ENCODE measurements around the gene NAV1. TPM values are rescaled to one million over a fixed set of nuclear protein-coding genes. Genes with fewer than 3 reads are reported as not detected.

Gene NAV1
- total RNA-seq, 1 donor from 2014 or later: 34.1 TPM

GRCh38 chr1:201502511-201502857 lies 36.4 kb upstream of the NAV1 start:
- ATAC-seq: no peak
- Histone ChIP-seq H3K4me1 (peaks cover 81% of the 10 kb centered on the region), H3K9me3 (no peaks in the 10 kb centered on the region), H3K27me3 (no peaks in the 10 kb centered on the region), H3K27ac (peak overlapping the region; percentile 79), H3K36me3 (no peaks in the 10 kb centered on the region), H3K4me3 (no peak overlapping the region)
- TF ChIP-seq CTCF (IDR thresholded peaks at IDR 0.05): no peak
- intact Hi-C loops (cut with DNase I): loop anchor here (10.0 kb wide), 1 partner anchor 58 kb away; no protein-coding TSS in a partner anchor
- no peak for DNase-seq

- Histone ChIP-seq H3K9me3 (no peaks in the 10 kb centered on the region), H3K4me1 (peaks cover 84% of the 10 kb centered on the region), H3K27me3 (no peaks in the 10 kb centered on the region), H3K27ac (peak overlapping the region; percentile 79), H3K36me3 (no peaks in the 10 kb centered on the region), H3K4me3 (peak overlapping the region; percentile 88)
- ATAC-seq (peak; percentile 45), DNase-seq (no peak)
- intact Hi-C loops (cut with DNase I): loop anchor here (10.0 kb wide), 1 partner anchor 59 kb away; no protein-coding TSS in a partner anchor
- TF ChIP-seq CTCF (IDR thresholded peaks at IDR 0.05): no peak
Observed at GRCh38 chr1:201503397-201504176, 35.3 kb upstream of the NAV1 start.

GRCh38 chr1:201504179-201504631 lies 34.7 kb upstream of the NAV1 start:
- Histone ChIP-seq H3K4me3 (peak overlapping the region; percentile 88), H3K27me3 (no peaks in the 10 kb centered on the region), H3K36me3 (no peaks in the 10 kb centered on the region), H3K4me1 (peaks cover 78% of the 10 kb centered on the region), H3K27ac (peak overlapping the region; percentile 79), H3K9me3 (no peaks in the 10 kb centered on the region)
- ATAC-seq: no peak
- no peak for TF ChIP-seq CTCF (IDR thresholded peaks at IDR 0.05)
- intact Hi-C loops (cut with DNase I): loop anchor here (10.0 kb wide), 1 partner anchor 59 kb away; no protein-coding TSS in a partner anchor
- DNase-seq: no peak

- ATAC-seq: no peak
- Histone ChIP-seq H3K9me3 (no peaks in the 10 kb centered on the region), H3K27me3 (no peaks in the 10 kb centered on the region), H3K4me3 (peak overlapping the region; percentile 88), H3K4me1 (peaks cover 71% of the 10 kb centered on the region), H3K27ac (peak overlapping the region; percentile 79), H3K36me3 (no peaks in the 10 kb centered on the region)
- TF ChIP-seq CTCF (IDR thresholded peaks at IDR 0.05): no peak
- no peak for DNase-seq
- intact Hi-C loops (cut with DNase I): loop anchor here (10.0 kb wide), 1 partner anchor 60 kb away; no protein-coding TSS in a partner anchor
Observed at GRCh38 chr1:201504799-201505502, 34.0 kb upstream of the NAV1 start.

- Histone ChIP-seq H3K9me3 (no peaks in the 10 kb centered on the region), H3K36me3 (no peaks in the 10 kb centered on the region), H3K4me1 (peaks cover 65% of the 10 kb centered on the region), H3K27me3 (no peaks in the 10 kb centered on the region), H3K27ac (peak overlapping the region; percentile 93), H3K4me3 (peak overlapping the region; percentile 88)
- intact Hi-C loops (cut with DNase I): loop anchor here (10.0 kb wide), 1 partner anchor 61 kb away; no protein-coding TSS in a partner anchor
- no peak for TF ChIP-seq CTCF (IDR thresholded peaks at IDR 0.05)
- DNase-seq (no peak), ATAC-seq (peak; percentile 33)
Observed at GRCh38 chr1:201505503-201505890, 33.4 kb upstream of the NAV1 start.

Measured in upper lobe of right lung (tissue), 1 donor.